GM12878 (cell line): Measurements from ENCODE around the gene ZMYND11. TPM values are rescaled to one million over a fixed set of nuclear protein-coding genes. Genes with fewer than 3 reads are reported as not detected.
A peak's percentile ranks its signal among the peaks of the same experiment; 100 is the strongest.

Experiments
- ATAC-seq: fragments of 200-7000 bp; cut with Tn5 transposase; 3 replicates; pipeline ENCODE4 v1.9.1; 2020; ENCODE audit warnings: mild to moderate bottlenecking, moderate library complexity
- BruUV-seq: library from RNA; stranded (reverse); fragments of 400-500 nt; replicated peaks from 2 replicates; lab custom pipeline; 2021; lab: Mats Ljungman, UMichigan
- CTCF ChIA-PET: fragments of 300-600 bp; sonication (Branson Sonifier 250); formaldehyde crosslinking; extraction: SDS; loops from one replicate; lab custom pipeline; 2021; ENCODE audit warnings: inconsistent platforms; lab: Yijun Ruan, JAX
- POLR2A ChIA-PET: fragments of 350-600 bp; formaldehyde crosslinking; extraction: SDS; loops from one replicate; lab custom pipeline; 2021; ENCODE audit warnings: inconsistent platforms; lab: Charles Lee
- RAD21 ChIA-PET: fragments of 300-600 bp; sonication (Branson Sonifier 250); formaldehyde crosslinking; loops from one replicate; lab custom pipeline; 2023; ENCODE audit warnings: antibody characterized with exemption; ENCODE audit not compliant: unreplicated experiment; lab: Charles Lee
- SMC1A ChIA-PET: fragments of 300-600 bp; sonication (Branson Sonifier 250); formaldehyde crosslinking; loops from one replicate; lab custom pipeline; 2023; ENCODE audit not compliant: unreplicated experiment, uncharacterized antibody; lab: Charles Lee
- DNase-seq: peaks from one replicate; pipeline ENCODE4 v3.0.0-alpha.2; 2011; ENCODE audit warnings: low read depth, low spot score
- FAIRE-seq: peaks from 3 replicates; lab custom pipeline; 2011; peaks lifted over from hg19 to GRCh38; lab: Jason Lieb, UNC
- H2AFZ ChIP-seq: 2 replicates; pipeline ENCODE4 v1.6.0; 2011; ENCODE audit warnings: low read depth, low read length, control low read depth; ENCODE audit not compliant: control insufficient read depth
- H3K27ac ChIP-seq: 2 replicates; pipeline ENCODE4 v1.5.1; 2011; ENCODE audit warnings: control low read depth; ENCODE audit not compliant: control insufficient read depth, insufficient read depth
- H3K27me3 ChIP-seq, 2 experiments: replicated peaks in 1 of 2; 2 replicates each; pipeline versions ENCODE4 v1.6.0 to v1.6.1; 2011; ENCODE audit warnings: low read length in 1 of 2; ENCODE audit not compliant: control insufficient read depth in 2 of 2, insufficient read depth in 2 of 2
- H3K36me3 ChIP-seq, 2 experiments: 2 replicates each; pipeline ENCODE4 v1.5.1; 2011; ENCODE audit warnings: low read length in 1 of 2; ENCODE audit not compliant: control insufficient read depth in 2 of 2, insufficient read depth in 2 of 2
- H3K4me1 ChIP-seq: 2 replicates; pipeline ENCODE4 v1.6.1; 2011; ENCODE audit warnings: mild to moderate bottlenecking, low read length, moderate library complexity, mixed read lengths; ENCODE audit not compliant: control insufficient read depth, insufficient read depth
- H3K4me2 ChIP-seq: 2 replicates; pipeline ENCODE4 v1.6.0; 2011; ENCODE audit warnings: control low read depth; ENCODE audit not compliant: control insufficient read depth, insufficient read depth
- H3K4me3 ChIP-seq: fragments of 200-600 bp; sonication (generic); 2 replicates; pipeline ENCODE4 v1.5.1; 2016
- H3K79me2 ChIP-seq: 2 replicates; pipeline ENCODE4 v1.6.0; 2011; ENCODE audit warnings: low read length; ENCODE audit not compliant: control insufficient read depth, insufficient read depth
- H3K9ac ChIP-seq: 2 replicates; pipeline ENCODE4 v1.8.0; 2011; ENCODE audit warnings: low read length, control low read depth, mixed read lengths; ENCODE audit not compliant: control insufficient read depth, insufficient read depth
- H3K9me3 ChIP-seq: replicated peaks from 3 replicates; pipeline ENCODE4 v1.5.1; 2011; ENCODE audit warnings: mild to moderate bottlenecking, low read length; ENCODE audit not compliant: control insufficient read depth, insufficient read depth
- H4K20me1 ChIP-seq: 2 replicates; pipeline ENCODE4 v1.6.0; 2011; ENCODE audit not compliant: control insufficient read depth, insufficient read depth
- BACH1 ChIP-seq: fragments of 450-650 bp; IDR thresholded peaks from 2 replicates; pipeline ENCODE4 v1.6.1; 2017; ENCODE audit warnings: mild to moderate bottlenecking, borderline replicate concordance
- EP300 ChIP-seq, 2 experiments: fragments of 150-350 bp in 1 of 2; IDR thresholded peaks; 2 replicates each; pipeline ENCODE4 v1.6.1; 2011 to 2012; ENCODE audit warnings: low read depth in 2 of 2, low read length in 2 of 2, borderline replicate concordance in 1 of 2, improper control_type of control experiment in 1 of 2, inconsistent platforms in 1 of 2; ENCODE audit not compliant: control insufficient read depth in 1 of 2
- KAT2A ChIP-seq: conservative IDR thresholded peaks from 2 replicates; pipeline ENCODE4 v1.6.1; 2011; ENCODE audit warnings: low read depth, low read length; ENCODE audit not compliant: control insufficient read depth
- NR2C1 ChIP-seq: fragments of 450-650 bp; IDR thresholded peaks from 2 replicates; pipeline ENCODE4 v1.6.1; 2017; ENCODE audit warnings: antibody characterized with exemption, mild to moderate bottlenecking, moderate library complexity
- RCOR1 ChIP-seq: conservative IDR thresholded peaks from 2 replicates; pipeline ENCODE4 v1.6.1; 2012; ENCODE audit warnings: low read depth, low read length, improper control_type of control experiment
- WRNIP1 ChIP-seq: IDR thresholded peaks from 2 replicates; pipeline ENCODE4 v1.6.1; 2011; ENCODE audit warnings: low read depth, low read length, improper control_type of control experiment, borderline replicate concordance
- ZBED1 ChIP-seq: IDR thresholded peaks from 2 replicates; pipeline ENCODE4 v1.6.1; 2016; ENCODE audit warnings: borderline replicate concordance
- WGBS: methylation state at CpG from one replicate; pipeline ENCODE4 v1.1.6; 2016; ENCODE audit warnings: low lambda C conversion rate; ENCODE audit not compliant: insufficient replicate concordance, insufficient coverage; ENCODE audit errors: missing lambda C conversion rate; 5-methylcytosine and 5-hydroxymethylcytosine counted together
- in situ Hi-C: fragments of 300-500 bp; cut with MboI; formaldehyde crosslinking; loops from 9 replicates; pipeline ENCODE4 v1.14.3; 2018; ENCODE audit warnings: mixed read lengths
- intact Hi-C: fragments of 100-400 bp; cut with micrococcal nuclease; formaldehyde crosslinking; loops from one replicate; pipeline ENCODE4 v1.14.2; 2022; ENCODE audit not compliant: unreplicated experiment
- polyA plus RNA-seq, 11 experiments: library from polyadenylated mRNA; depleted of rRNA in 4 of 11; unstranded in 6 of 11; stranded (reverse) in 5 of 11; fragments of >200 nt; fragmentation: Nextera tagmentation in 4 of 11; fragmentation: Illumina TruSeq in 1 of 11; extraction: Ambion mirVana in 4 of 11; extraction: Trizol in 1 of 11; gene quantifications; 1 replicate in 1 of 11; 2 replicates in 10 of 11; pipeline versions ENCODE4 v1.2.1 to v1.2.3, GENCODE V29; 2011 to 2016; ENCODE audit warnings: inconsistent platforms in 2 of 11, missing spikeins in 2 of 11, low read depth in 1 of 11
- total RNA-seq, 4 experiments: library from RNA; depleted of rRNA in 3 of 4; stranded (reverse); fragments of >200 nt in 3 of 4; fragmentation: Illumina TruSeq in 1 of 4; extraction: Trizol in 1 of 4; gene quantifications; 2 replicates each; pipeline versions ENCODE4 v1.2.1 to v1.2.3, GENCODE V29; 2013 to 2021

Gene ZMYND11
- total and polyA plus RNA-seq, 10 of the 15 experiments (the other 5 are each of a cell fraction or from before 2014, with no cell fraction given) = 3.3 to 24.4 (median 13.1) TPM

- Histone ChIP-seq H4K20me1 (peaks cover 7% of the 10 kb centered on the region; the same call in 1 of the 2 replicates), H2AFZ (no peak overlapping the region), H3K4me2 (no peak overlapping the region), H3K36me3 (no peaks in the 10 kb centered on the region), H3K79me2 (peaks cover 32% of the 10 kb centered on the region), H3K27me3 (no peaks in the 10 kb centered on the region), H3K4me1 (no peaks in the 10 kb centered on the region), H3K9ac (no peak overlapping the region), H3K4me3 (0 out of 2 replicates have a peak overlapping the region, but pooled peaks have one; percentile 90), H3K27ac (no peak overlapping the region), H3K9me3 (no peaks in the 10 kb centered on the region)
- intact Hi-C loops = no loop called here
- ATAC-seq = no peak
- ChIA-PET SMC1A (interaction anchor here (1.0 to 1.4 kb wide), 2 partner anchors 8 to 11 kb away, joined by 3 to 5 read pairs; no protein-coding TSS in a partner anchor), CTCF (no interaction called here), POLR2A (no interaction called here), RAD21 (interaction anchor here (0.8 kb wide), 1 partner anchor 8 kb away, joined by 3 read pairs; no protein-coding TSS in a partner anchor)
- DNase-seq = no peak
- no peak for FAIRE-seq
- 89% methylated on average over 10 of the region's 10 CpGs for WGBS
- in situ Hi-C loops = no loop called here
- TF ChIP-seq ZBED1 (no peak), KAT2A (no peak), WRNIP1 (no peak), BACH1 (no peak), RCOR1 (no peak), EP300 (IDR thresholded peaks at IDR 0.05; ENCODE audit: borderline replicate concordance in 1 of 2, control insufficient read depth in 1 of 2, low read depth in 2 of 2, low read length in 2 of 2) (no peak), NR2C1 (no peak)
- BruUV-seq = no TSS peak
Measured at GRCh38 chr10:132946-133898, 2.0 kb upstream of the ZMYND11 start.
